A549 treated with Hydrocortisone at 1 μM for 4 hours (cell line): ENCODE results near the gene PSMB3. TPM values are rescaled to one million over a fixed set of nuclear protein-coding genes. Genes with fewer than 3 reads are reported as not detected.

ENCODE experiments used
- total RNA-seq: library from RNA; stranded (reverse); fragments of 200-300 nt; extraction: Qiagen RNA extraction; gene quantifications from 5 replicates; pipeline ENCODE4 v1.2.3, GENCODE V29; 2022

The PSMB3 gene
- total RNA-seq: 333 to 456 TPM (median 432 TPM) in 5 replicates

GRCh38 chr17:38752308-38753070 is at the start of gene PSMB3:
TSS of gene PSMB3 (plus strand) at chr17:38752741. CDS start at chr17:38752827, 86 bp downstream.

GRCh38 chr17:38704606-38705522 is 47.7 kb upstream of the PSMB3 start, which contains the start of gene MLLT6:
TSS of gene MLLT6 (plus strand) at chr17:38705273. CDS start at chr17:38705633, 360 bp downstream.

GRCh38 chr17:38729886-38730525 is 22.5 kb upstream of the PSMB3 start, which contains the start of gene CISD3:
TSS of gene CISD3 (plus strand) at chr17:38730341. CDS start at chr17:38730359, 18 bp downstream.

GRCh38 chr17:38748149-38748891 is 4.2 kb upstream of the PSMB3 start, which contains the start of gene PCGF2:
TSS of gene PCGF2 (minus strand) at chr17:38748336. CDS start at chr17:38740402, 7,934 bp downstream.

GRCh38 chr17:38799501-38800236 is 47.1 kb downstream of the PSMB3 start, which contains the start of gene PIP4K2B:
TSS of gene PIP4K2B (minus strand) at chr17:38799556. CDS start at chr17:38799424, 132 bp downstream.

Other genes starting within 250 kb of the PSMB3 start
- gene SRCIN1, start 146.8 kb upstream of the PSMB3 start, total RNA-seq: 2.0 to 3.2 TPM (median 2.7 TPM) in 5 replicates
- 10.9 to 12.9 TPM (median 12.0 TPM) in 5 replicates for gene EPOP, start 77.8 kb upstream of the PSMB3 start, total RNA-seq
- 21.9 to 31.4 TPM (median 28.0 TPM) in 5 replicates for gene MLLT6, start 47.5 kb upstream of the PSMB3 start, total RNA-seq
- gene CISD3, start 22.4 kb upstream of the PSMB3 start, total RNA-seq: 45.3 to 98.5 TPM (median 90.3 TPM) in 5 replicates
- gene PCGF2, start 4.4 kb upstream of the PSMB3 start, total RNA-seq: 36.0 to 61.2 TPM (median 54.0 TPM) in 5 replicates
- 35.3 to 47.1 TPM (median 39.4 TPM) in 5 replicates for gene PIP4K2B, start 46.8 kb downstream of the PSMB3 start, total RNA-seq
- gene CWC25, start 72.6 kb downstream of the PSMB3 start, total RNA-seq: 19.6 to 25.9 TPM (median 20.5 TPM) in 5 replicates
- gene RPL23, start 101.0 kb downstream of the PSMB3 start, total RNA-seq: 2,337 to 2,980 TPM (median 2,639 TPM) in 5 replicates
- 246 to 296 TPM (median 250 TPM) in 5 replicates for gene LASP1, start 117.3 kb downstream of the PSMB3 start, total RNA-seq
- not detected in 5 replicates for gene FBXO47, start 214.7 kb downstream of the PSMB3 start, total RNA-seq